HCT116 (cell line): ENCODE data around the gene IMMP2L. TPM values are rescaled to one million over a fixed set of nuclear protein-coding genes. Genes with fewer than 3 reads are reported as not detected.

ENCODE experiments used
- ATAC-seq: fragments of 200-7000 bp; cut with Tn5 transposase; 2 replicates; pipeline ENCODE4 v1.9.1; 2020; ENCODE audit warnings: mild to moderate bottlenecking, moderate library complexity
- BruUV-seq: library from RNA; stranded (reverse); fragments of 400-500 nt; replicated peaks from 2 replicates; lab custom pipeline; 2021; lab: Mats Ljungman, UMichigan
- CTCF ChIA-PET: fragments of 300-600 bp; sonication (Branson Sonifier 250); formaldehyde crosslinking; loops from one replicate; lab custom pipeline; 2021; ENCODE audit warnings: antibody characterized with exemption; lab: Charles Lee
- POLR2A ChIA-PET: fragments of 300-600, 350-600 bp; sonication (Branson Sonifier 250); formaldehyde crosslinking; loops from one replicate; lab custom pipeline; 2021; ENCODE audit warnings: antibody characterized with exemption; lab: Charles Lee
- RAD21 ChIA-PET, 2 experiments: fragments of 300-600 bp; sonication (Branson Sonifier 250); formaldehyde crosslinking; loops; one replicate each; lab custom pipeline; 2023; ENCODE audit warnings: low total read pairs in 2 of 2; ENCODE audit not compliant: uncharacterized antibody in 2 of 2, unreplicated experiment in 2 of 2, low non-redundant PET in 1 of 2; lab: Charles Lee
- DNase-seq: peaks from one replicate; pipeline ENCODE4 v3.0.0-alpha.2; 2010; ENCODE audit warnings: low read depth, low spot score
- H2AFZ ChIP-seq: fragments of 200-600 bp; shearing (Covaris generic), sonication (generic); 2 replicates; pipeline ENCODE4 v1.6.1; 2017; ENCODE audit warnings: low read depth, mixed run types, mixed read lengths, antibody characterized with exemption, low read length; ENCODE audit not compliant: poor library complexity, severe bottlenecking
- H3K27ac ChIP-seq: 2 replicates; pipeline ENCODE4 v1.5.1; 2012; ENCODE audit warnings: low read depth, low read length
- H3K27me3 ChIP-seq: fragments of 200-600 bp; sonication (generic); 2 replicates; pipeline ENCODE4 v1.6.1; 2016; ENCODE audit warnings: mixed run types, low read length, mixed read lengths; ENCODE audit not compliant: insufficient read depth
- H3K36me3 ChIP-seq, 2 experiments: fragments of 200-500 bp in 1 of 2; fragments of 200-600 bp in 1 of 2; sonication (Bioruptor generic) in 1 of 2; sonication (generic) in 1 of 2; 2 replicates each; pipeline versions ENCODE4 v1.5.1 to v1.6.1; 2014 to 2016; ENCODE audit warnings: low read length in 2 of 2, inconsistent platforms in 1 of 2, mixed read lengths in 1 of 2, mixed run types in 1 of 2; ENCODE audit not compliant: insufficient read depth in 2 of 2, control insufficient read depth in 1 of 2
- H3K4me1 ChIP-seq, 2 experiments: fragments of 200-600 bp in 1 of 2; sonication (generic) in 1 of 2; 2 replicates each; pipeline versions ENCODE4 v1.5.1 to v1.6.1; 2012 to 2017; ENCODE audit warnings: low read length in 2 of 2, inconsistent platforms in 1 of 2, mild to moderate bottlenecking in 1 of 2, mixed read lengths in 1 of 2, mixed run types in 1 of 2, moderate library complexity in 1 of 2; ENCODE audit not compliant: insufficient read depth in 2 of 2, control insufficient read depth in 1 of 2
- H3K4me2 ChIP-seq: fragments of 200-600 bp; sonication (generic); 2 replicates; pipeline ENCODE4 v1.6.1; 2017; ENCODE audit warnings: mixed run types, low read length, mixed read lengths
- H3K4me3 ChIP-seq, 2 experiments: fragments of 200-600 bp in 1 of 2; sonication (generic) in 1 of 2; replicated peaks in 1 of 2; 2 replicates each; pipeline ENCODE4 v1.5.1; 2011 to 2016; ENCODE audit warnings: low read length in 2 of 2, control low read depth in 1 of 2, low read depth in 1 of 2, mild to moderate bottlenecking in 1 of 2, mixed read lengths in 1 of 2, mixed run types in 1 of 2
- H3K79me2 ChIP-seq: fragments of 200-600 bp; sonication (generic); 2 replicates; pipeline ENCODE4 v1.6.1; 2017; ENCODE audit warnings: mild to moderate bottlenecking, mixed run types, low read length, moderate library complexity, mixed read lengths; ENCODE audit not compliant: insufficient read depth
- H3K9ac ChIP-seq: fragments of 200-600 bp; sonication (generic); 2 replicates; pipeline ENCODE4 v1.6.1; 2016; ENCODE audit warnings: low read length, mixed read lengths
- H3K9me2 ChIP-seq: fragments of 200-600 bp; sonication (generic), shearing (Covaris generic); 2 replicates; pipeline ENCODE4 v1.6.1; 2017; ENCODE audit warnings: mixed run types, mild to moderate bottlenecking, moderate library complexity; ENCODE audit not compliant: insufficient read depth
- H3K9me3 ChIP-seq, 2 experiments: fragments of 200-500 bp in 1 of 2; fragments of 200-600 bp in 1 of 2; sonication (Bioruptor generic) in 1 of 2; sonication (generic) in 1 of 2; 2 replicates each; pipeline ENCODE4 v1.6.1; 2014 to 2017; ENCODE audit warnings: low read length in 2 of 2, mixed read lengths in 2 of 2, inconsistent platforms in 1 of 2, low read depth in 1 of 2, mild to moderate bottlenecking in 1 of 2, mixed run types in 1 of 2, moderate library complexity in 1 of 2; ENCODE audit not compliant: control insufficient read depth in 1 of 2, insufficient read depth in 1 of 2
- H4K20me1 ChIP-seq: fragments of 200-600 bp; sonication (generic), shearing (Covaris generic); 2 replicates; pipeline ENCODE4 v1.6.1; 2017; ENCODE audit warnings: mixed run types, mild to moderate bottlenecking, moderate library complexity; ENCODE audit not compliant: insufficient read depth
- CBX3 ChIP-seq: IDR thresholded peaks from 2 replicates; pipeline ENCODE4 v1.6.1; 2012; ENCODE audit warnings: low read depth
- EGR1 ChIP-seq: IDR thresholded peaks from 2 replicates; pipeline ENCODE4 v1.6.1; 2012; ENCODE audit warnings: low read depth
- ELF1 ChIP-seq: IDR thresholded peaks from 2 replicates; pipeline ENCODE4 v1.6.1; 2012; ENCODE audit warnings: low read depth, borderline replicate concordance
- EZH2 ChIP-seq: fragments of 200-600 bp; sonication (generic); IDR thresholded peaks from 2 replicates; pipeline ENCODE4 v1.6.1; 2017; ENCODE audit warnings: antibody characterized with exemption, mixed run types
- EZH2phosphoT487 ChIP-seq: fragments of 200-600 bp; IDR thresholded peaks from 2 replicates; pipeline ENCODE4 v1.6.1; 2018; ENCODE audit warnings: antibody characterized with exemption, borderline replicate concordance
- JUND ChIP-seq: IDR thresholded peaks from 2 replicates; pipeline ENCODE4 v1.6.1; 2012
- POLR2A ChIP-seq: IDR thresholded peaks from 2 replicates; pipeline ENCODE4 v1.7.0; 2011; ENCODE audit warnings: borderline replicate concordance; ENCODE audit not compliant: insufficient read depth, insufficient read length; ENCODE audit errors: extremely low read depth
- POLR2AphosphoS5 ChIP-seq: IDR thresholded peaks from 2 replicates; pipeline ENCODE4 v1.6.1; 2011; ENCODE audit warnings: mild to moderate bottlenecking, low read depth, low read length, moderate library complexity
- RAD21 ChIP-seq: IDR thresholded peaks from 2 replicates; pipeline ENCODE4 v1.6.1; 2012; ENCODE audit warnings: low read depth, mild to moderate bottlenecking
- SIN3A ChIP-seq: IDR thresholded peaks from 2 replicates; pipeline ENCODE4 v1.6.1; 2012; ENCODE audit warnings: low read depth
- SP1 ChIP-seq: IDR thresholded peaks from 2 replicates; pipeline ENCODE4 v1.6.1; 2012; ENCODE audit warnings: low read depth
- SRF ChIP-seq: IDR thresholded peaks from 2 replicates; pipeline ENCODE4 v1.6.1; 2012; ENCODE audit warnings: low read depth
- TCF7L2 ChIP-seq: IDR thresholded peaks from 2 replicates; pipeline ENCODE4 v1.7.0; 2011; ENCODE audit warnings: borderline replicate concordance, inconsistent platforms; ENCODE audit not compliant: insufficient read depth, insufficient read length; ENCODE audit errors: extremely low read depth
- YY1 ChIP-seq: IDR thresholded peaks from 2 replicates; pipeline ENCODE4 v1.6.1; 2011; ENCODE audit warnings: low read length, low read depth, moderate library complexity, mild to moderate bottlenecking; ENCODE audit not compliant: insufficient replicate concordance; ENCODE audit errors: extremely low read depth
- ZFX ChIP-seq: fragments of 450-650 bp; IDR thresholded peaks from 2 replicates; pipeline ENCODE4 v1.6.1; 2017
- intact Hi-C: fragments of 100-400 bp; cut with micrococcal nuclease; formaldehyde crosslinking; loops from 2 replicates; pipeline ENCODE4 v1.10.0; 2022
- total RNA-seq: library from RNA; stranded (reverse); gene quantifications from one replicate; pipeline ENCODE4 v1.2.1, GENCODE V29; 2021; ENCODE audit not compliant: unreplicated experiment
- TF ChIP-seq, protein P1 (sequence below): IDR thresholded peaks from 2 replicates; pipeline ENCODE4 v1.6.1; 2012
- TF ChIP-seq, protein P2 (sequence below): IDR thresholded peaks from 2 replicates; pipeline ENCODE4 v1.6.1; 2011; ENCODE audit warnings: mild to moderate bottlenecking, low read length, moderate library complexity; ENCODE audit not compliant: insufficient replicate concordance; ENCODE audit errors: extremely low read depth
- TF ChIP-seq, protein P3 (sequence below): IDR thresholded peaks from 2 replicates; pipeline ENCODE4 v1.6.1; 2012
- TF ChIP-seq, protein P4 (sequence below), 3 experiments: fragments of 200-600 bp in 1 of 3; sonication (generic) in 1 of 3; IDR thresholded peaks in 2 of 3; conservative IDR thresholded peaks in 1 of 3; 2 replicates each; pipeline ENCODE4 v1.5.1; 2012 to 2017; ENCODE audit warnings: low read depth in 2 of 3, low read length in 2 of 3, antibody characterized with exemption in 1 of 3, borderline replicate concordance in 1 of 3, control low read depth in 1 of 3, mild to moderate bottlenecking in 1 of 3, mixed read lengths in 1 of 3, mixed run types in 1 of 3, moderate library complexity in 1 of 3; ENCODE audit not compliant: insufficient read depth in 1 of 3

Gene IMMP2L
- total RNA-seq, 1 experiment from 2014 or later = 21.1 TPM

DNA sequence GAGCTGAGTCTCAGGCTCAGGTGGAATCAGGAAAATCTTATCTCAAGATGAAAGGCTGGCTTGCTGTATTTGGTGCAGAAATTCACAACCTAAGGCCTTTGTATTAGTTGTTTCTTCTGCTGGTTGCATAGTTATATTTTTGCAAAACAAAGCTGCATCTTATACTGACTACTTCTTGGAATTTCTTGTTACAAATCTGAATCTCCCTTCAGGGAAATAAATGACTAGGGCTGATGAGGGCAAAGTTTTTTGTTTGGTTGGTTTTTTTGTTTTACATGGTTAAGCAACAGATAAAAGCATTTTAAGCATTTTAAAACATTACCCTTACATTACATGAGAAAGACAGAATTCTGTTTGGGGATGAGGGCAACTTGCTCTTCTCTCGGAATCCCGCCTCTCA is 485.3 kb downstream of the IMMP2L start:
- TF ChIP-seq EZH2phosphoT487 = no peak
- no peak for TF ChIP-seq RAD21
- no peak for TF ChIP-seq EZH2
- no peak for TF ChIP-seq SP1
- no peak for TF ChIP-seq TCF7L2
- TF ChIP-seq, protein P1, sequence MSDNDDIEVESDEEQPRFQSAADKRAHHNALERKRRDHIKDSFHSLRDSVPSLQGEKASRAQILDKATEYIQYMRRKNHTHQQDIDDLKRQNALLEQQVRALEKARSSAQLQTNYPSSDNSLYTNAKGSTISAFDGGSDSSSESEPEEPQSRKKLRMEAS = no peak
- TF ChIP-seq, protein P2, sequence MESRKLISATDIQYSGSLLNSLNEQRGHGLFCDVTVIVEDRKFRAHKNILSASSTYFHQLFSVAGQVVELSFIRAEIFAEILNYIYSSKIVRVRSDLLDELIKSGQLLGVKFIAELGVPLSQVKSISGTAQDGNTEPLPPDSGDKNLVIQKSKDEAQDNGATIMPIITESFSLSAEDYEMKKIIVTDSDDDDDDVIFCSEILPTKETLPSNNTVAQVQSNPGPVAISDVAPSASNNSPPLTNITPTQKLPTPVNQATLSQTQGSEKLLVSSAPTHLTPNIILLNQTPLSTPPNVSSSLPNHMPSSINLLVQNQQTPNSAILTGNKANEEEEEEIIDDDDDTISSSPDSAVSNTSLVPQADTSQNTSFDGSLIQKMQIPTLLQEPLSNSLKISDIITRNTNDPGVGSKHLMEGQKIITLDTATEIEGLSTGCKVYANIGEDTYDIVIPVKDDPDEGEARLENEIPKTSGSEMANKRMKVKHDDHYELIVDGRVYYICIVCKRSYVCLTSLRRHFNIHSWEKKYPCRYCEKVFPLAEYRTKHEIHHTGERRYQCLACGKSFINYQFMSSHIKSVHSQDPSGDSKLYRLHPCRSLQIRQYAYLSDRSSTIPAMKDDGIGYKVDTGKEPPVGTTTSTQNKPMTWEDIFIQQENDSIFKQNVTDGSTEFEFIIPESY = no peak
- TF ChIP-seq ZFX = no peak
- TF ChIP-seq POLR2A = no peak
- no peak for TF ChIP-seq SIN3A
- TF ChIP-seq POLR2AphosphoS5 = no peak
- no peak for TF ChIP-seq CBX3
- no peak for TF ChIP-seq EGR1
- TF ChIP-seq YY1 = no peak
- TF ChIP-seq, protein P3, sequence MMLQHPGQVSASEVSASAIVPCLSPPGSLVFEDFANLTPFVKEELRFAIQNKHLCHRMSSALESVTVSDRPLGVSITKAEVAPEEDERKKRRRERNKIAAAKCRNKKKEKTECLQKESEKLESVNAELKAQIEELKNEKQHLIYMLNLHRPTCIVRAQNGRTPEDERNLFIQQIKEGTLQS = no peak
- no peak for TF ChIP-seq SRF
- TF ChIP-seq, protein P4, sequence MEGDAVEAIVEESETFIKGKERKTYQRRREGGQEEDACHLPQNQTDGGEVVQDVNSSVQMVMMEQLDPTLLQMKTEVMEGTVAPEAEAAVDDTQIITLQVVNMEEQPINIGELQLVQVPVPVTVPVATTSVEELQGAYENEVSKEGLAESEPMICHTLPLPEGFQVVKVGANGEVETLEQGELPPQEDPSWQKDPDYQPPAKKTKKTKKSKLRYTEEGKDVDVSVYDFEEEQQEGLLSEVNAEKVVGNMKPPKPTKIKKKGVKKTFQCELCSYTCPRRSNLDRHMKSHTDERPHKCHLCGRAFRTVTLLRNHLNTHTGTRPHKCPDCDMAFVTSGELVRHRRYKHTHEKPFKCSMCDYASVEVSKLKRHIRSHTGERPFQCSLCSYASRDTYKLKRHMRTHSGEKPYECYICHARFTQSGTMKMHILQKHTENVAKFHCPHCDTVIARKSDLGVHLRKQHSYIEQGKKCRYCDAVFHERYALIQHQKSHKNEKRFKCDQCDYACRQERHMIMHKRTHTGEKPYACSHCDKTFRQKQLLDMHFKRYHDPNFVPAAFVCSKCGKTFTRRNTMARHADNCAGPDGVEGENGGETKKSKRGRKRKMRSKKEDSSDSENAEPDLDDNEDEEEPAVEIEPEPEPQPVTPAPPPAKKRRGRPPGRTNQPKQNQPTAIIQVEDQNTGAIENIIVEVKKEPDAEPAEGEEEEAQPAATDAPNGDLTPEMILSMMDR (IDR thresholded peaks at IDR 0.05 in 2 of 3, conservative IDR thresholded peaks at IDR 0.05 in 1 of 3; ENCODE audit: borderline replicate concordance in 1 of 3, insufficient read depth in 1 of 3, low read depth in 2 of 3, low read length in 2 of 3) = no peak
- TF ChIP-seq JUND = no peak
- no peak for TF ChIP-seq ELF1
- Histone ChIP-seq H3K9ac (no peak overlapping the region), H3K4me1 (peaks cover 0 to 13% of the 10 kb centered on the region in 2 experiments; a peak in 2 of 4 replicates), H3K4me3 (no peak overlapping the region), H4K20me1 (no peaks in the 10 kb centered on the region), H3K36me3 (no peaks in the 10 kb centered on the region), H3K27ac (no peak overlapping the region), H3K4me2 (no peak overlapping the region), H2AFZ (no peak overlapping the region), H3K27me3 (no peaks in the 10 kb centered on the region), H3K79me2 (no peaks in the 10 kb centered on the region), H3K9me2 (no peaks in the 10 kb centered on the region), H3K9me3 (no peaks in the 10 kb centered on the region)
- intact Hi-C loops = no loop called here
- RAD21 ChIA-PET = no interaction called here
- CTCF ChIA-PET = no interaction called here
- no TSS peak for BruUV-seq
- POLR2A ChIA-PET = no interaction called here
- ATAC-seq (no peak), DNase-seq (no peak)
